BJ (cell line): ENCODE measurements around the gene ZNF740. TPM values are rescaled to one million over a fixed set of nuclear protein-coding genes. Genes with fewer than 3 reads are reported as not detected.

Experiments
- CTCF ChIA-PET: fragments of 350-600 bp; formaldehyde crosslinking; extraction: SDS; loops from one replicate; lab custom pipeline; 2021; ENCODE audit warnings: antibody characterized with exemption, inconsistent platforms; lab: Yijun Ruan, JAX
- POLR2A ChIA-PET: fragments of 300-600 bp; sonication (Branson Sonifier 250); formaldehyde crosslinking; extraction: SDS; loops from one replicate; lab custom pipeline; 2021; ENCODE audit warnings: antibody characterized with exemption; lab: Charles Lee
- DNase-seq: peaks from one replicate; pipeline ENCODE4 v3.0.0-alpha.2; 2011; ENCODE audit warnings: low read depth
- H3K27me3 ChIP-seq: 2 replicates; pipeline ENCODE4 v1.6.0; 2011; ENCODE audit warnings: low read length; ENCODE audit not compliant: control insufficient read depth, insufficient read depth
- H3K36me3 ChIP-seq: 2 replicates; pipeline ENCODE4 v1.5.1; 2011; ENCODE audit warnings: low read length; ENCODE audit not compliant: control insufficient read depth, insufficient read depth
- H3K4me3 ChIP-seq: 2 replicates; pipeline ENCODE4 v1.5.1; 2011; ENCODE audit warnings: low read depth, mild to moderate bottlenecking, control low read depth, low read length
- CTCF ChIP-seq: IDR thresholded peaks from 2 replicates; pipeline ENCODE4 v1.5.1; 2011; ENCODE audit warnings: low read depth, mild to moderate bottlenecking, control low read depth, inconsistent platforms, low read length, moderate library complexity; ENCODE audit not compliant: insufficient read depth
- polyA plus RNA-seq: library from polyadenylated mRNA; depleted of rRNA; stranded (reverse); fragments of >200 nt; gene quantifications from 2 replicates; pipeline ENCODE4 v1.2.3, GENCODE V29; 2011

Gene ZNF740
- polyA plus RNA-seq, 1 experiment, result 15.7 TPM

DNA sequence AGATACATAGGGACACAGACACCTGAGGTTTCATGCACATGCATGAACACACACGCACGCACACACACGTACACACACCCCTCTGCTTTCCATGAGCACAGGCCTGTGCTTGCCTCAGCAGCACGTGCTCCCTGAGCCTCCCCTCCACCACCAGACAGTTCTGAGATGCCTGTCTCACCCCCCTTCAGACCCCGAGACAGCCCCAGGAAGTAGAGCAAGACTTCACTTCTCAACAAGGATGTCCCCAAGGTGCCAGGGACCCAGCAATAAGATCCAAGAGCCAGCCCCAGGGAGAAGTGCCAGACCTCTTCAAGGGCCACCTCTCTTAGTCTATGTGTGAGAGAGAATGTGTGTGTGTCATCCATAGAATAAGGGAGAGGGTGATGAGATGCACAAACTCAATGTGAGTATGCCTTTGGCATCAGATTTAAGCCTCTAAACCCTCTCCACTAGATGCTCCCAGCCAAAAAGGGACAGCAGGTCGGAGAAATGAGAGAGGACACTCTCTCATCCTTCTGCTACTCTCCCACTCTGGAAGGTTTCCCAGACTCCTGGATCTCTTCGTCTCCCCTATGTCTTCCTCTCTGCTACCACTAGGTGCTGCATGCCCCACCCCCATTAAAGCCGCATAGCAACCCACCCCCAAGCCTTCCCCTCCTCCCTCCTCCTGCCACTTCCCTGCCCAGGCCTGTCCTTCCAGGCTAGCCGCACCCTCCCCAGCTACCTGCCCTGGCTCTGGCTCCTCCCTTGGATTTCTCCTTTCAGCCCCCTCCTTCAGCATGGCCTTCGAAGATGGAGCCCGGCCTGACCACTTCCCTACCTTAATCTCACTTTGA is 43.8 kb downstream of the ZNF740 start:
- ChIA-PET CTCF (interaction anchor here (0.8 to 1.8 kb wide), 3 partner anchors 9 to 37 kb away, joined by 3 to 4 read pairs (median 3); no protein-coding TSS in a partner anchor), POLR2A (interaction anchor here (0.6 to 1.0 kb wide), 2 partner anchors 44 to 152 kb away, joined by 3 to 6 read pairs; partner anchors contain the start of gene ESPL1)
- DNase-seq, result no peak
- H3K27me3 ChIP-seq, result no peaks in the 10 kb centered on the region
- no peak overlapping the region for H3K4me3 ChIP-seq
- peak; percentile 47 for TF ChIP-seq CTCF
- no peaks in the 10 kb centered on the region for H3K36me3 ChIP-seq

DNA sequence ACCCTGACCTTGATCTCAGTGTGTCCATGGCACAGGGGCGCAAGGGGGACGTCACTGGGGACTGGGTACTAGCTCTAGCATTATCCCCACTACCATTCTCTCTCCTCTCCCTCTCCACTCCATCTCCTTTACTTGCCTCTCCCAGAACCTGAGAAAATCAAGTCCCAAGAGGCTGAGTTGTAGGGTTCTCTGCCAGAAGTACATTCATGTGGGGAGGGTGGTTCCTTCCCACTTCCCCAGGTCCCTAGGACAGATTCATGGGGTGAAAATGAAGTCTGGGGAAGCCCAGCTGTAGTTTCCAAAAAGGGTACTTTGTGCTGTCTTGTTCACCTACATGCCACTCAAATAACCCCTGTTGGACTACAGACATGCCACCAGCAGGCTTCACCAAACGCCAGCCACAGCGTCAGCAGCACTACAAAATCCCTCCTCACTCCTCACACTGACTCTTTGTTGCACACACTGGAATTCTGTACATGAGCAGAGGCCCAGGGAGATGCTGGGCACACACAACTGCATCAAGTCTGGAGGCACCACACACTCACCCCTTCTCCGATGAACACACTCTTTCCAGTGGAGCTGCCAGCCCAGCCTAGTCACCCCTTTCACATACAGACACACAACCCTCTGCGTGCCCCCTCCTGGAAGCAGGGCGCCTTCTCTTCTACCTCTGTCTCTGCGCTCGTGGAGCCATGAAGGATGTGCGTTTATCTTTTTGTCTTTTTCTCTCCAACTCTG is 44.5 kb downstream of the ZNF740 start:
- no peak for TF ChIP-seq CTCF
- DNase-seq, result no peak
- H3K36me3 ChIP-seq, result no peaks in the 10 kb centered on the region
- H3K4me3 ChIP-seq, result no peak overlapping the region
- ChIA-PET CTCF (interaction anchor here (0.8 to 1.8 kb wide), 2 partner anchors 8 to 11 kb away, joined by 3 to 4 read pairs; no protein-coding TSS in a partner anchor), POLR2A (no interaction called here)
- H3K27me3 ChIP-seq, result no peaks in the 10 kb centered on the region

DNA sequence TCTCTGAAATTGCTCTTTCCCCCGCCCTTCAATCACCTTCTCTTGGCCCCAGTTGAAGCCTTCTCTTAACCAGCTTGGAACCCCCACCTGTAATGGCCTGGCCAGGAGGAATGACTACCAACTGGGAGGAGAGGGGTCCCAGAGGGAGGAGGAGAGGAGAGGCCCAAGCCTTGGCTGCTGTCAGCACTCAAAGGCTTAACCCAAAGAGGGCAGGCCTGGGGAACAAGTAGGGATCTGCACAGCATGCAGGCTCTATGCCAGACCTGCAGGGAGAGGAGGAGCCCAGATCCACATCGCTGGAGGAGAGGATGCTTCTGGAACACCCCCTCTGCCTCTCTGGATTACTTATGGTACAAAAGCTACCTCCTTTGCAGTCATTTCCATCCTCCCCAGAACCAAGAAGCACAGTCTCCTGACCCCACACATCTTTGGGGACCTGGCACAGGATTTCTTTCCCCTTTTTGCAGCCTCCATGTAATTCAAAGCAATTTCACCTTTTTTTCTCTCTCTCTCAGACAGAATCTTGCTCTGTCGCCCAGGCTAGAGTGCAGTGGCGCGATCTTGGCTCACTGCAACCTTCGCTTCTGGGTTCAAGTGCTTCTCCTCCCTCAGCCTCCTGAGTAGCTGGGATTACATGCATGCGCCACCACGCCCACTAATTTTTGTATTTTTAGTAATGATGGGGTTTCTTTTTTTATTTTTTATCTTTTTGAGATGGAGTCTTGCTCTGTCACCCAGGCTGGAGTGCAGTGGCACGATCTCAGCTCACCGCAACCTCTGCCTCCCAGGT is 45.3 kb downstream of the ZNF740 start:
- DNase-seq, result no peak
- TF ChIP-seq CTCF, result no peak
- ChIA-PET POLR2A (no interaction called here), CTCF (interaction anchor here (1.8 kb wide), 1 partner anchor 11 kb away, joined by 4 read pairs; no protein-coding TSS in a partner anchor)
- H3K36me3 ChIP-seq, result no peaks in the 10 kb centered on the region
- no peaks in the 10 kb centered on the region for H3K27me3 ChIP-seq
- H3K4me3 ChIP-seq, result no peak overlapping the region

- ChIA-PET CTCF (no interaction called here), POLR2A (no interaction called here)
- Histone ChIP-seq H3K36me3 (no peaks in the 10 kb centered on the region), H3K27me3 (no peaks in the 10 kb centered on the region), H3K4me3 (no peak overlapping the region)
- TF ChIP-seq CTCF, result no peak
- DNase-seq, result no peak
Measured at GRCh38 chr12:53226815-53227214, 46.3 kb downstream of the ZNF740 start.
